Stimulated activated naive CD8-positive, alpha-beta T cell treated with anti-CD3 and anti-CD28 coated beads, Interleukin-15, Interleukin-2, amounts not matched to agents 100 ng/mL and 50 ng/mL, for 24 hours (primary cell): Measurements from ENCODE around the gene PLCL2.

Experiments
- H3K27ac Mint-ChIP-seq: one replicate; pipeline ENCODE4 v1.8.0; 2021; ENCODE audit warnings: mild to moderate bottlenecking, mixed read lengths
- H3K27me3 Mint-ChIP-seq: one replicate; pipeline ENCODE4 v1.8.0; 2021; ENCODE audit warnings: mixed read lengths
- H3K36me3 Mint-ChIP-seq: one replicate; pipeline ENCODE4 v1.8.0; 2021; ENCODE audit warnings: low read depth, mixed read lengths
- H3K4me1 Mint-ChIP-seq: one replicate; pipeline ENCODE4 v1.8.0; 2021; ENCODE audit warnings: low read depth, mixed read lengths
- H3K4me3 Mint-ChIP-seq: one replicate; pipeline ENCODE4 v1.8.0; 2021; ENCODE audit warnings: mild to moderate bottlenecking, mixed read lengths
- H3K9me3 Mint-ChIP-seq: one replicate; pipeline ENCODE4 v1.8.0; 2021; ENCODE audit warnings: mixed read lengths

Gene PLCL2

GRCh38 chr3:17032407-17033034 lies 147.8 kb downstream of the PLCL2 start:
- H3K4me3 Mint-ChIP-seq: no peak overlapping the region
- no peaks in the 10 kb centered on the region for H3K27me3 Mint-ChIP-seq
- H3K27ac Mint-ChIP-seq: no peak overlapping the region
- H3K9me3 Mint-ChIP-seq: no peaks in the 10 kb centered on the region
- peaks cover 10% of the 10 kb centered on the region for H3K36me3 Mint-ChIP-seq
- H3K4me1 Mint-ChIP-seq: peaks cover 88% of the 10 kb centered on the region

GRCh38 chr3:17033516-17034168 lies 148.9 kb downstream of the PLCL2 start:
- peaks cover 78% of the 10 kb centered on the region for H3K4me1 Mint-ChIP-seq
- H3K4me3 Mint-ChIP-seq: no peak overlapping the region
- H3K27ac Mint-ChIP-seq: peak overlapping the region; percentile 54
- no peaks in the 10 kb centered on the region for H3K27me3 Mint-ChIP-seq
- no peaks in the 10 kb centered on the region for H3K9me3 Mint-ChIP-seq
- H3K36me3 Mint-ChIP-seq: peaks cover 10% of the 10 kb centered on the region

GRCh38 chr3:17035033-17035432 lies 150.3 kb downstream of the PLCL2 start:
- no peak overlapping the region for H3K4me3 Mint-ChIP-seq
- no peaks in the 10 kb centered on the region for H3K27me3 Mint-ChIP-seq
- H3K9me3 Mint-ChIP-seq: no peaks in the 10 kb centered on the region
- peaks cover 5% of the 10 kb centered on the region for H3K36me3 Mint-ChIP-seq
- no peak overlapping the region for H3K27ac Mint-ChIP-seq
- peaks cover 77% of the 10 kb centered on the region for H3K4me1 Mint-ChIP-seq

GRCh38 chr3:17035966-17036365 lies 151.2 kb downstream of the PLCL2 start:
- no peak overlapping the region for H3K27ac Mint-ChIP-seq
- H3K9me3 Mint-ChIP-seq: no peaks in the 10 kb centered on the region
- H3K27me3 Mint-ChIP-seq: no peaks in the 10 kb centered on the region

GRCh38 chr3:17038141-17038540 lies 153.4 kb downstream of the PLCL2 start:
- Mint-ChIP-seq H3K36me3 (peaks cover 12% of the 10 kb centered on the region), H3K4me1 (peaks cover 57% of the 10 kb centered on the region), H3K9me3 (no peaks in the 10 kb centered on the region), H3K27me3 (no peaks in the 10 kb centered on the region), H3K4me3 (no peak overlapping the region), H3K27ac (no peak overlapping the region)

More at GRCh38 chr3:17035966-17036365, 151.2 kb downstream of the PLCL2 start:
- Mint-ChIP-seq H3K4me1 (peaks cover 75% of the 10 kb centered on the region), H3K36me3 (peaks cover 5% of the 10 kb centered on the region), H3K4me3 (no peak overlapping the region)

GRCh38 chr3:17038900-17039553 lies 154.3 kb downstream of the PLCL2 start:
- Mint-ChIP-seq H3K4me1 (peaks cover 53% of the 10 kb centered on the region), H3K9me3 (no peaks in the 10 kb centered on the region), H3K4me3 (no peak overlapping the region), H3K36me3 (peaks cover 17% of the 10 kb centered on the region), H3K27ac (no peak overlapping the region), H3K27me3 (no peaks in the 10 kb centered on the region)

GRCh38 chr3:17039594-17039993 lies 154.8 kb downstream of the PLCL2 start:
- Mint-ChIP-seq H3K4me1 (peaks cover 52% of the 10 kb centered on the region), H3K9me3 (no peaks in the 10 kb centered on the region), H3K36me3 (peaks cover 21% of the 10 kb centered on the region), H3K27ac (no peak overlapping the region), H3K4me3 (no peak overlapping the region), H3K27me3 (no peaks in the 10 kb centered on the region)

- Mint-ChIP-seq H3K4me3 (no peak overlapping the region), H3K4me1 (peaks cover 52% of the 10 kb centered on the region), H3K27me3 (no peaks in the 10 kb centered on the region), H3K36me3 (peaks cover 26% of the 10 kb centered on the region), H3K9me3 (no peaks in the 10 kb centered on the region), H3K27ac (no peak overlapping the region)
These were observed 155.7 kb downstream of the PLCL2 start for GRCh38 chr3:17040322-17040989.

GRCh38 chr3:17040990-17041377 lies 156.2 kb downstream of the PLCL2 start:
- H3K27me3 Mint-ChIP-seq: no peaks in the 10 kb centered on the region
- peaks cover 52% of the 10 kb centered on the region for H3K4me1 Mint-ChIP-seq
- H3K36me3 Mint-ChIP-seq: peaks cover 29% of the 10 kb centered on the region
- H3K9me3 Mint-ChIP-seq: no peaks in the 10 kb centered on the region
- no peak overlapping the region for H3K4me3 Mint-ChIP-seq
- no peak overlapping the region for H3K27ac Mint-ChIP-seq

GRCh38 chr3:17044855-17045254 lies 160.1 kb downstream of the PLCL2 start:
- Mint-ChIP-seq H3K4me1 (peaks cover 46% of the 10 kb centered on the region), H3K4me3 (no peak overlapping the region), H3K27me3 (no peaks in the 10 kb centered on the region), H3K27ac (peak overlapping the region; percentile 63), H3K36me3 (peaks cover 65% of the 10 kb centered on the region), H3K9me3 (peaks cover 7% of the 10 kb centered on the region)

- no peak overlapping the region for H3K27ac Mint-ChIP-seq
- H3K36me3 Mint-ChIP-seq: peaks cover 73% of the 10 kb centered on the region
- peaks cover 9% of the 10 kb centered on the region for H3K9me3 Mint-ChIP-seq
- peaks cover 40% of the 10 kb centered on the region for H3K4me1 Mint-ChIP-seq
- H3K4me3 Mint-ChIP-seq: no peak overlapping the region
- no peaks in the 10 kb centered on the region for H3K27me3 Mint-ChIP-seq
These were observed 160.9 kb downstream of the PLCL2 start for GRCh38 chr3:17045705-17046104.

GRCh38 chr3:17046623-17047022 lies 161.9 kb downstream of the PLCL2 start:
- H3K27ac Mint-ChIP-seq: no peak overlapping the region

GRCh38 chr3:17047162-17047561 lies 162.4 kb downstream of the PLCL2 start:
- peaks cover 40% of the 10 kb centered on the region for H3K4me1 Mint-ChIP-seq
- peaks cover 84% of the 10 kb centered on the region for H3K36me3 Mint-ChIP-seq
- no peak overlapping the region for H3K4me3 Mint-ChIP-seq
- H3K27ac Mint-ChIP-seq: no peak overlapping the region
- peaks cover 18% of the 10 kb centered on the region for H3K9me3 Mint-ChIP-seq
- H3K27me3 Mint-ChIP-seq: no peaks in the 10 kb centered on the region

More at GRCh38 chr3:17046623-17047022, 161.9 kb downstream of the PLCL2 start:
- no peak overlapping the region for H3K4me3 Mint-ChIP-seq
- peaks cover 38% of the 10 kb centered on the region for H3K4me1 Mint-ChIP-seq
- H3K36me3 Mint-ChIP-seq: peaks cover 79% of the 10 kb centered on the region
- H3K9me3 Mint-ChIP-seq: peaks cover 12% of the 10 kb centered on the region
- H3K27me3 Mint-ChIP-seq: no peaks in the 10 kb centered on the region

- H3K27me3 Mint-ChIP-seq: no peaks in the 10 kb centered on the region
- peaks cover 42% of the 10 kb centered on the region for H3K4me1 Mint-ChIP-seq
- no peak overlapping the region for H3K4me3 Mint-ChIP-seq
- peaks cover 22% of the 10 kb centered on the region for H3K9me3 Mint-ChIP-seq
- peaks cover 85% of the 10 kb centered on the region for H3K36me3 Mint-ChIP-seq
- no peak overlapping the region for H3K27ac Mint-ChIP-seq
These were observed 163.1 kb downstream of the PLCL2 start for GRCh38 chr3:17047894-17048293.

GRCh38 chr3:17050071-17050470 lies 165.3 kb downstream of the PLCL2 start:
- no peak overlapping the region for H3K4me3 Mint-ChIP-seq
- H3K4me1 Mint-ChIP-seq: peaks cover 41% of the 10 kb centered on the region
- no peak overlapping the region for H3K27ac Mint-ChIP-seq
- no peaks in the 10 kb centered on the region for H3K27me3 Mint-ChIP-seq
- H3K9me3 Mint-ChIP-seq: peaks cover 29% of the 10 kb centered on the region
- peaks cover 88% of the 10 kb centered on the region for H3K36me3 Mint-ChIP-seq
